Measurements from ENCODE around the gene VPS9D1.

- TF ChIP-seq SUZ12 (IDR thresholded peaks at IDR 0.05; ENCODE audit: extremely low read depth, insufficient read depth, insufficient read length) (no peak), ZNF274 (IDR thresholded peaks at IDR 0.05; ENCODE audit: low read depth, low read length) (no peak)
Observed at GRCh38 chr16:89717688-89718505, 2.8 kb downstream of the VPS9D1 start.

Measured in NT2/D1 (cell line).